ENCODE data around the gene SERPINH1. TPM values are rescaled to one million over a fixed set of nuclear protein-coding genes. Genes with fewer than 3 reads are reported as not detected.

Gene SERPINH1
- total RNA-seq, 1 experiment from 2014 or later: 89.8 TPM

DNA sequence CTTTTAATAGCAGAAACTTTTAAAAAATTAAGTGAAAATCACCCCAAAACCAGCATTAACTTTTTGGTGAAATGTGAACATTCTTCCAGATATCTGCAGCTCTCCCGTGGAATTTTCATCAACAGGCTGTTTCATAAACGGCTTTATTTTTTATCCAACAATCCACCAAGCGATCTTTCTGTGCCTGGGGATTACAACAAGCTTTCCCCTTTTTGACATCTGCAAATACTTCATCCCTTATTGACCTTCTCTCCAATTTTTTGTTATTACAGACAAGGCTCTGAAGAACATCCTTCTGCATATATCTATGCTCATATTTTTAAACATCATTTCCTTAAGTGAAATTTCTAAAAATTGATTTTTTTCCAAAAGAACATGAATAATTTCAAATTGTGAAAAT is 5.8 kb upstream of the SERPINH1 start:
- TF ChIP-seq SIN3A (IDR thresholded peaks at IDR 0.05; ENCODE audit: borderline replicate concordance, insufficient read depth, low read depth, low read length): no peak
- no peak for TF ChIP-seq POLR2AphosphoS5 (IDR thresholded peaks at IDR 0.05; ENCODE audit: low read depth, low read length)
- TF ChIP-seq TCF7L2 (IDR thresholded peaks at IDR 0.05; ENCODE audit: low read depth, low read length): no peak
- TF ChIP-seq, protein P1, sequence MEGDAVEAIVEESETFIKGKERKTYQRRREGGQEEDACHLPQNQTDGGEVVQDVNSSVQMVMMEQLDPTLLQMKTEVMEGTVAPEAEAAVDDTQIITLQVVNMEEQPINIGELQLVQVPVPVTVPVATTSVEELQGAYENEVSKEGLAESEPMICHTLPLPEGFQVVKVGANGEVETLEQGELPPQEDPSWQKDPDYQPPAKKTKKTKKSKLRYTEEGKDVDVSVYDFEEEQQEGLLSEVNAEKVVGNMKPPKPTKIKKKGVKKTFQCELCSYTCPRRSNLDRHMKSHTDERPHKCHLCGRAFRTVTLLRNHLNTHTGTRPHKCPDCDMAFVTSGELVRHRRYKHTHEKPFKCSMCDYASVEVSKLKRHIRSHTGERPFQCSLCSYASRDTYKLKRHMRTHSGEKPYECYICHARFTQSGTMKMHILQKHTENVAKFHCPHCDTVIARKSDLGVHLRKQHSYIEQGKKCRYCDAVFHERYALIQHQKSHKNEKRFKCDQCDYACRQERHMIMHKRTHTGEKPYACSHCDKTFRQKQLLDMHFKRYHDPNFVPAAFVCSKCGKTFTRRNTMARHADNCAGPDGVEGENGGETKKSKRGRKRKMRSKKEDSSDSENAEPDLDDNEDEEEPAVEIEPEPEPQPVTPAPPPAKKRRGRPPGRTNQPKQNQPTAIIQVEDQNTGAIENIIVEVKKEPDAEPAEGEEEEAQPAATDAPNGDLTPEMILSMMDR (IDR thresholded peaks at IDR 0.05): no peak
- TF ChIP-seq, protein P2, sequence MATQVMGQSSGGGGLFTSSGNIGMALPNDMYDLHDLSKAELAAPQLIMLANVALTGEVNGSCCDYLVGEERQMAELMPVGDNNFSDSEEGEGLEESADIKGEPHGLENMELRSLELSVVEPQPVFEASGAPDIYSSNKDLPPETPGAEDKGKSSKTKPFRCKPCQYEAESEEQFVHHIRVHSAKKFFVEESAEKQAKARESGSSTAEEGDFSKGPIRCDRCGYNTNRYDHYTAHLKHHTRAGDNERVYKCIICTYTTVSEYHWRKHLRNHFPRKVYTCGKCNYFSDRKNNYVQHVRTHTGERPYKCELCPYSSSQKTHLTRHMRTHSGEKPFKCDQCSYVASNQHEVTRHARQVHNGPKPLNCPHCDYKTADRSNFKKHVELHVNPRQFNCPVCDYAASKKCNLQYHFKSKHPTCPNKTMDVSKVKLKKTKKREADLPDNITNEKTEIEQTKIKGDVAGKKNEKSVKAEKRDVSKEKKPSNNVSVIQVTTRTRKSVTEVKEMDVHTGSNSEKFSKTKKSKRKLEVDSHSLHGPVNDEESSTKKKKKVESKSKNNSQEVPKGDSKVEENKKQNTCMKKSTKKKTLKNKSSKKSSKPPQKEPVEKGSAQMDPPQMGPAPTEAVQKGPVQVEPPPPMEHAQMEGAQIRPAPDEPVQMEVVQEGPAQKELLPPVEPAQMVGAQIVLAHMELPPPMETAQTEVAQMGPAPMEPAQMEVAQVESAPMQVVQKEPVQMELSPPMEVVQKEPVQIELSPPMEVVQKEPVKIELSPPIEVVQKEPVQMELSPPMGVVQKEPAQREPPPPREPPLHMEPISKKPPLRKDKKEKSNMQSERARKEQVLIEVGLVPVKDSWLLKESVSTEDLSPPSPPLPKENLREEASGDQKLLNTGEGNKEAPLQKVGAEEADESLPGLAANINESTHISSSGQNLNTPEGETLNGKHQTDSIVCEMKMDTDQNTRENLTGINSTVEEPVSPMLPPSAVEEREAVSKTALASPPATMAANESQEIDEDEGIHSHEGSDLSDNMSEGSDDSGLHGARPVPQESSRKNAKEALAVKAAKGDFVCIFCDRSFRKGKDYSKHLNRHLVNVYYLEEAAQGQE (IDR thresholded peaks at IDR 0.05; ENCODE audit: insufficient read depth in 1 of 2, low read depth in 2 of 2, low read length in 1 of 2): no peak
- Histone ChIP-seq H3K4me3 (ENCODE audit: low read depth in 2 of 2, low read length in 2 of 2) (no peak overlapping the region), H3K4me1 (ENCODE audit: control insufficient read depth, insufficient read depth, low read length) (peaks cover 17% of the 10 kb centered on the region; the same call in 1 of the 2 replicates), H3K9me3 (ENCODE audit: control insufficient read depth, insufficient read depth, low read depth, low read length) (no peaks in the 10 kb centered on the region), H3K36me3 (ENCODE audit: control insufficient read depth, insufficient read depth, low read length) (no peaks in the 10 kb centered on the region), H3K27ac (ENCODE audit: low read length) (no peak overlapping the region), H3K27me3 (ENCODE audit: control insufficient read depth, insufficient read depth, low read length) (no peaks in the 10 kb centered on the region)
- CTCF ChIA-PET: no interaction called here
- DNase-seq (ENCODE audit: low read depth, low spot score): no peak
- POLR2A ChIA-PET: no interaction called here
- intact Hi-C loops (cut with micrococcal nuclease; ENCODE audit: unreplicated experiment) (no loop called here), in situ Hi-C loops (cut with HindIII; ENCODE audit: low pct_unique_long_range_greater_than_20kb, low sequenced_read_pairs) (no loop called here)
- no peak for ATAC-seq
- BruUV-seq (replicated peaks): no TSS peak

DNA sequence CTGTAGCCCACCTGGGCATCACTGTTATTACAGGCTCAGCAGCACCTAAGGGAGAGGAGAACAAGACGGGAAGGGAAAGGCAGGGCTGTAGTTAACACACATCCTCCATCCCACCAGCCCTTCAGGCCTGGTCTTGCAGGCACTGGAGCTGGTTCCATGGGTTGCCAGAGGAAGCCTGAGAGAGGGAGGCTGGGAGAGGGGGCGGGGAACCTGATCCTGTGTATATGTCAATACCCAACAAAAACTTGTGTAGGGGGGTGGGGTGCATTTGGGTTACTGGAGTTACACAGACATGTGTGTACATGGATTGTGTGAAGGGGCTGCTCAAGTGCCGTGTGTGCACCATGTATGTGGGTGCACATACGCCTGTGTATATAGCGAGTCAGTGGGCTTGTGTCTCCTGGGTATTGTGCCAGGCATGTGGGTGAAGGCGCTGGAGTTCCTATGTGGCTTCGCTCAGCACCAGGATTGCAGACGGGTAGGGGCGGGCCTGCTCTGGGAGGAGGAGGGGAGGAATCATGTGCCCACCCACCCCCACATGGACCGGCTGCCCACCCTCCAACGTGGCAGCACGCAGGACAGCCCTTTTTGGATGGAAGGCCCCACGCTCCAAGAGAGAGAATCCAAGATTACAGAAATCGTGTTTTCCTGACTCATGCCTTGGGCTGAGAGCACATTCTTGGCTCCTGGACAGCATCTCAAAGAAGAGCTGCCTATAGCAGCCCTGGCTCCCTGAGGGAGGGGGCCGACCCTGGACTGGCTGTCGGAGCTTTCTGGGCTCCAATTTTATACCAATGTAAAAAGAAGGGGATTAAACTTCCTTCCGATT is 4.2 kb upstream of the SERPINH1 start:
- BruUV-seq (replicated peaks): no TSS peak
- no peak for ATAC-seq
- in situ Hi-C loops (cut with HindIII; ENCODE audit: low pct_unique_long_range_greater_than_20kb, low sequenced_read_pairs): no loop called here
- no peak overlapping the region for H3K4me3 ChIP-seq (ENCODE audit: low read depth in 2 of 2, low read length in 2 of 2)
- H3K27ac ChIP-seq (ENCODE audit: low read length): no peak overlapping the region
- POLR2A ChIA-PET: no interaction called here
- TF ChIP-seq, protein P2 (IDR thresholded peaks at IDR 0.05; ENCODE audit: insufficient read depth in 1 of 2, low read depth in 2 of 2, low read length in 1 of 2): no peak
- TF ChIP-seq, protein P1 (IDR thresholded peaks at IDR 0.05): no peak
- no peak for TF ChIP-seq POLR2AphosphoS5 (IDR thresholded peaks at IDR 0.05; ENCODE audit: low read depth, low read length)
- TF ChIP-seq TCF7L2 (IDR thresholded peaks at IDR 0.05; ENCODE audit: low read depth, low read length): no peak
- TF ChIP-seq SIN3A (IDR thresholded peaks at IDR 0.05; ENCODE audit: borderline replicate concordance, insufficient read depth, low read depth, low read length): no peak
- H3K9me3 ChIP-seq (ENCODE audit: control insufficient read depth, insufficient read depth, low read depth, low read length): no peaks in the 10 kb centered on the region
- peaks cover 3% of the 10 kb centered on the region; the same call in 1 of the 2 replicates for H3K36me3 ChIP-seq (ENCODE audit: control insufficient read depth, insufficient read depth, low read length)
- H3K4me1 ChIP-seq (ENCODE audit: control insufficient read depth, insufficient read depth, low read length): peaks cover 23% of the 10 kb centered on the region
- H3K27me3 ChIP-seq (ENCODE audit: control insufficient read depth, insufficient read depth, low read length): no peaks in the 10 kb centered on the region
- intact Hi-C loops (cut with micrococcal nuclease; ENCODE audit: unreplicated experiment): no loop called here
- no peak for DNase-seq (ENCODE audit: low read depth, low spot score)
- CTCF ChIA-PET: interaction anchor here (0.7 to 1.1 kb wide), 2 partner anchors 166 to 170 kb away, joined by 3 to 6 read pairs; no protein-coding TSS in a partner anchor
